Uterus (tissue), 4 donors: ENCODE results near the gene UVSSA. TPM values are rescaled to one million over a fixed set of nuclear protein-coding genes. Genes with fewer than 3 reads are reported as not detected.

ENCODE experiments used
- DNase-seq, 2 donors: peaks; one replicate each; pipeline ENCODE4 v3.0.0-alpha.2; 2019 to 2020
- H3K27ac ChIP-seq, 2 donors: fragments of 200-600 bp; sonication (generic); 1 replicate in 1 of 2; 2 replicates in 1 of 2; pipeline ENCODE4 v1.5.1; 2016 to 2018
- H3K27me3 ChIP-seq, 2 donors: fragments of 200-600 bp; sonication (generic); one replicate each; pipeline ENCODE4 v1.5.1; 2018 to 2019; ENCODE audit warnings: control low read depth in 1 of 2
- H3K36me3 ChIP-seq, 2 donors: fragments of 200-600 bp; sonication (generic); one replicate each; pipeline ENCODE4 v1.5.1; 2019; ENCODE audit warnings: control low read depth in 1 of 2
- H3K4me1 ChIP-seq, 2 donors: fragments of 200-600 bp; sonication (generic); one replicate each; pipeline ENCODE4 v1.5.1; 2018 to 2019; ENCODE audit warnings: control low read depth in 1 of 2
- H3K4me3 ChIP-seq, 2 donors: fragments of 200-600 bp; sonication (generic); 1 replicate in 1 of 2; 2 replicates in 1 of 2; pipeline ENCODE4 v1.5.1; 2018 to 2019; ENCODE audit warnings: mild to moderate bottlenecking in 1 of 2
- H3K9me3 ChIP-seq, 2 donors: fragments of 200-600 bp; sonication (generic); one replicate each; pipeline ENCODE4 v1.5.1; 2019; ENCODE audit warnings: control low read depth in 1 of 2
- CTCF ChIP-seq, 4 experiments: fragments of 200-600 bp in 2 of 4; fragments of 450-650 bp in 2 of 4; sonication (generic) in 2 of 4; IDR thresholded peaks; one replicate each; pipeline ENCODE4 v1.5.1; 2016 to 2019; ENCODE audit warnings: antibody characterized with exemption in 4 of 4, mild to moderate bottlenecking in 2 of 4, moderate library complexity in 1 of 4
- POLR2A ChIP-seq, 2 donors: fragments of 450-650 bp; IDR thresholded peaks; one replicate each; pipeline ENCODE4 v1.6.1; 2016; ENCODE audit warnings: antibody characterized with exemption in 2 of 2, mild to moderate bottlenecking in 1 of 2, moderate library complexity in 1 of 2
- intact Hi-C: fragments of 100-400 bp; cut with DNase I; formaldehyde crosslinking; loops from one replicate; pipeline ENCODE4 v1.15.1; 2023; ENCODE audit warnings: low total_unique reads
- total RNA-seq, 4 donors: library from RNA; depleted of rRNA in 3 of 4; stranded (reverse); fragments of >200 nt in 3 of 4; gene quantifications; one replicate each; pipeline versions ENCODE4 v1.1.0 to v1.2.4, GENCODE V29; 2014 to 2023
- donor health status: DM: yes; HTN: yes; CAD: no.

The UVSSA gene
- total RNA-seq, 4 donors from 2014 or later, result 13.1 to 37.2 (median 19.3) TPM

- Histone ChIP-seq H3K4me3 (no peak overlapping the region), H3K9me3 (no peaks in the 10 kb centered on the region), H3K36me3 (no peaks in the 10 kb centered on the region), H3K27ac (no peak overlapping the region), H3K27me3 (no peaks in the 10 kb centered on the region), H3K4me1 (no peaks in the 10 kb centered on the region)
- DNase-seq, result peak; percentile 46 to 57
- intact Hi-C loops, result no loop called here
- TF ChIP-seq POLR2A (IDR thresholded peaks at IDR 0.05) (no peak), CTCF (IDR thresholded peaks at IDR 0.05) (peak; percentile 56 to 75 (median 70))
Observed at GRCh38 chr4:1356181-1356998, 9.4 kb downstream of the UVSSA start.

GRCh38 chr4:1357356-1358248 is 10.6 kb downstream of the UVSSA start:
- TF ChIP-seq CTCF (IDR thresholded peaks at IDR 0.05) (no peak), POLR2A (IDR thresholded peaks at IDR 0.05) (no peak)
- no peak overlapping the region for H3K4me3 ChIP-seq
- no peaks in the 10 kb centered on the region for H3K4me1 ChIP-seq
- no peaks in the 10 kb centered on the region for H3K27me3 ChIP-seq
- no peak for DNase-seq
- no peaks in the 10 kb centered on the region for H3K9me3 ChIP-seq
- intact Hi-C loops, result no loop called here
- no peak overlapping the region for H3K27ac ChIP-seq
- no peaks in the 10 kb centered on the region for H3K36me3 ChIP-seq

GRCh38 chr4:1358421-1359143 is 11.6 kb downstream of the UVSSA start:
- H3K9me3 ChIP-seq, result no peaks in the 10 kb centered on the region
- H3K27ac ChIP-seq, result no peak overlapping the region
- H3K4me1 ChIP-seq, result no peaks in the 10 kb centered on the region
- H3K4me3 ChIP-seq, result no peak overlapping the region
- no peaks in the 10 kb centered on the region for H3K27me3 ChIP-seq
- no peak for DNase-seq
- no peaks in the 10 kb centered on the region for H3K36me3 ChIP-seq
- no peak for TF ChIP-seq POLR2A (IDR thresholded peaks at IDR 0.05)
- TF ChIP-seq CTCF (IDR thresholded peaks at IDR 0.05), result no peak
- intact Hi-C loops, result no loop called here

DNA sequence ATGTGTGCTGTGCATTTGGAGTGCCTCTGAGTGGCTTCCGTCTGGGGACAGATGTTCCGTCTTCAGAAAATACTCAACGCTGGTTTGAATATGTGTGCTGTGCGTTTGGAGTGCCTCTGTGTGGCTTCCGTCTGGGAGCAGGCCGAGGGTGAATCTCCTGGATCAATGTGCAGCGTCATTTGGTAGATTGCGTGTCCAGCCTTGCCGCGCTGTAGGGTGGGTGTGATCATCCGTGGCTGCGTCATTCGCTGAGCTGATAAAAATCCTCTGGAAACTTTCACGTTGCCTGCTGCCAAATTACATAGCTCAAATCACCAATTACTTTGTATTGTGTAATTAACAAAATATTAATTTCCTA is 12.1 kb downstream of the UVSSA start:
- Histone ChIP-seq H3K4me1 (no peaks in the 10 kb centered on the region), H3K27me3 (no peaks in the 10 kb centered on the region), H3K9me3 (no peaks in the 10 kb centered on the region), H3K27ac (no peak overlapping the region), H3K36me3 (no peaks in the 10 kb centered on the region), H3K4me3 (no peak overlapping the region)
- TF ChIP-seq POLR2A (IDR thresholded peaks at IDR 0.05) (no peak), CTCF (IDR thresholded peaks at IDR 0.05) (no peak)
- intact Hi-C loops, result no loop called here
- no peak for DNase-seq
